Measurements from ENCODE around the gene TTC17. TPM values are rescaled to one million over a fixed set of nuclear protein-coding genes. Genes with fewer than 3 reads are reported as not detected.

TTC17 gene
- total RNA-seq, 2 donors from 2014 or later = 71.4 to 87.3 TPM

DNA sequence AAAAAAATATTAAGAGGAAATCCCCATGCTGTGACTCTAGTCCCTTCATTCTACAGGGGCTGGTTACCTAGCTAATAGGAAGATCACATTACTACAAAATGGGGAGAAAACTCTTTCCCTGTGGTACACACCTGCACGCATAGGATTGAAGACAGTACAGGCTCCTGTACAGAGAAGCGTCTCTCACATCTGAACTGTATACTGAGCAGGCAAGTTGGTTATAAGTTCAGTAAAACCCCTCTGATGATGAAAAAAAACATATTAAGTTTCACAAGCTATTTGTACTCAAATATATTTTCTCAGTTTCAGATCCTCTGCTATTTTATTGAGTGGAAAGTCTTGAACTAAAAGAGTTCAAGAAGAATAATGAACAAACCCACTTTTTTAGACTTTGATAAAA lies 164.9 kb downstream of the TTC17 start:
- Histone ChIP-seq H3K27me3 (replicated peaks; ENCODE audit: insufficient read depth) (no peaks in the 10 kb centered on the region), H3K36me3 (no peaks in the 10 kb centered on the region), H3K9me3 (no peaks in the 10 kb centered on the region), H3K27ac (no peak overlapping the region), H3K4me3 (no peak overlapping the region), H3K4me1 (replicated peaks) (no peaks in the 10 kb centered on the region)
- TF ChIP-seq, protein P1, sequence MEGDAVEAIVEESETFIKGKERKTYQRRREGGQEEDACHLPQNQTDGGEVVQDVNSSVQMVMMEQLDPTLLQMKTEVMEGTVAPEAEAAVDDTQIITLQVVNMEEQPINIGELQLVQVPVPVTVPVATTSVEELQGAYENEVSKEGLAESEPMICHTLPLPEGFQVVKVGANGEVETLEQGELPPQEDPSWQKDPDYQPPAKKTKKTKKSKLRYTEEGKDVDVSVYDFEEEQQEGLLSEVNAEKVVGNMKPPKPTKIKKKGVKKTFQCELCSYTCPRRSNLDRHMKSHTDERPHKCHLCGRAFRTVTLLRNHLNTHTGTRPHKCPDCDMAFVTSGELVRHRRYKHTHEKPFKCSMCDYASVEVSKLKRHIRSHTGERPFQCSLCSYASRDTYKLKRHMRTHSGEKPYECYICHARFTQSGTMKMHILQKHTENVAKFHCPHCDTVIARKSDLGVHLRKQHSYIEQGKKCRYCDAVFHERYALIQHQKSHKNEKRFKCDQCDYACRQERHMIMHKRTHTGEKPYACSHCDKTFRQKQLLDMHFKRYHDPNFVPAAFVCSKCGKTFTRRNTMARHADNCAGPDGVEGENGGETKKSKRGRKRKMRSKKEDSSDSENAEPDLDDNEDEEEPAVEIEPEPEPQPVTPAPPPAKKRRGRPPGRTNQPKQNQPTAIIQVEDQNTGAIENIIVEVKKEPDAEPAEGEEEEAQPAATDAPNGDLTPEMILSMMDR (IDR thresholded peaks at IDR 0.05) = no peak
- TF ChIP-seq POLR2AphosphoS5 (IDR thresholded peaks at IDR 0.05) (no peak), POLR2A (IDR thresholded peaks at IDR 0.05) (no peak)
- intact Hi-C loops (cut with DNase I) = no loop called here
- 61% methylated on average over 2 of the region's 2 CpGs for WGBS
- DNase-seq (ENCODE audit: low spot score) = no peak

- WGBS = 94% methylated on average over 5 of the region's 5 CpGs
- Histone ChIP-seq H3K36me3 (no peaks in the 10 kb centered on the region), H3K4me1 (replicated peaks) (no peaks in the 10 kb centered on the region), H3K27me3 (replicated peaks; ENCODE audit: insufficient read depth) (no peaks in the 10 kb centered on the region), H3K9me3 (no peaks in the 10 kb centered on the region), H3K27ac (no peak overlapping the region), H3K4me3 (no peak overlapping the region)
- intact Hi-C loops (cut with DNase I) = no loop called here
- DNase-seq (ENCODE audit: low spot score) = no peak
- TF ChIP-seq POLR2AphosphoS5 (IDR thresholded peaks at IDR 0.05) = no peak
- TF ChIP-seq, protein P1 (IDR thresholded peaks at IDR 0.05) = no peak
- no peak for TF ChIP-seq POLR2A (IDR thresholded peaks at IDR 0.05)
Observed at GRCh38 chr11:43532041-43532440, 173.3 kb downstream of the TTC17 start.

- DNase-seq (ENCODE audit: low spot score) = no peak
- WGBS = 23% methylated on average over 14 of the region's 14 CpGs
- intact Hi-C loops (cut with DNase I) = no loop called here
- Histone ChIP-seq H3K9me3 (no peaks in the 10 kb centered on the region), H3K27me3 (replicated peaks; ENCODE audit: insufficient read depth) (peaks cover 5% of the 10 kb centered on the region), H3K4me3 (no peak overlapping the region), H3K27ac (no peak overlapping the region), H3K36me3 (no peaks in the 10 kb centered on the region), H3K4me1 (replicated peaks) (no peaks in the 10 kb centered on the region)
- TF ChIP-seq, protein P1 (IDR thresholded peaks at IDR 0.05) = no peak
- TF ChIP-seq POLR2AphosphoS5 (IDR thresholded peaks at IDR 0.05) = no peak
- TF ChIP-seq POLR2A (IDR thresholded peaks at IDR 0.05) = no peak
Observed at GRCh38 chr11:43537833-43538615, 179.3 kb downstream of the TTC17 start.

DNA sequence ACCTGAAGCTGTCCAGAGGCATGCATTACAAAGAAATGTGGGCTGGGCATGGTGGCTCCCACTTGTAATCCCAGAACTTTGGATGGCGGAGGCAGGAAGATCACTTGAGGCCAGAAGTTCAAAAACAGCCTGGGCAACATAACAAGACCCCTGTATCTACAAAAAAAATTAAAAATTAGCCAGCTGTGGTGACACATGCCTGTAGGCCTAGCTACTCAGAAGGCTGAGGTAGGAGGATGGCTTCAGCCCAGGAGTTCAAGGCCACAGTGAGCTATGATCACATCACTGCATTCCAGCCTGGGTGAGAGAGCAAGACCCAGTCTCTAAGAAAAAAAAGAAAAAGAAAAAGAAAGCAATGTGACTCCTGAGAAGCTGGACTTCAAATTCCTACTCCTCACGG lies 183.3 kb downstream of the TTC17 start:
- WGBS = 82% methylated on average over 2 of the region's 2 CpGs
- H3K9me3 ChIP-seq = no peaks in the 10 kb centered on the region
- DNase-seq (ENCODE audit: low spot score) = no peak
- intact Hi-C loops (cut with DNase I) = no loop called here
- no peak overlapping the region for H3K4me3 ChIP-seq
- H3K4me1 ChIP-seq (replicated peaks) = no peaks in the 10 kb centered on the region
- H3K36me3 ChIP-seq = no peaks in the 10 kb centered on the region
- peaks cover 5% of the 10 kb centered on the region for H3K27me3 ChIP-seq (replicated peaks; ENCODE audit: insufficient read depth)
- no peak for TF ChIP-seq POLR2AphosphoS5 (IDR thresholded peaks at IDR 0.05)
- TF ChIP-seq, protein P1 (IDR thresholded peaks at IDR 0.05) = no peak
- no peak for TF ChIP-seq POLR2A (IDR thresholded peaks at IDR 0.05)
- H3K27ac ChIP-seq = no peak overlapping the region
